Measurements from ENCODE around the gene EIF1.

EIF1 gene

GRCh38 chr17:41738801-41739112 is 50.1 kb downstream of the EIF1 start:
- WGBS (ENCODE audit: extremely low coverage, insufficient coverage, insufficient read length): no CpG with 5 or more reads among the region's 5 CpGs

GRCh38 chr17:41739661-41740352 is 51.1 kb downstream of the EIF1 start:
- Histone ChIP-seq H3K23ac (ENCODE audit: low read length) (no peak overlapping the region), H3K9me3 (ENCODE audit: insufficient read depth, low read depth, low read length) (no peaks in the 10 kb centered on the region), H2AFZ (ENCODE audit: insufficient read depth, low read length, poor library complexity) (no peak overlapping the region), H2BK120ac (ENCODE audit: insufficient read depth, low read length, poor library complexity) (no peak overlapping the region), H3K14ac (ENCODE audit: low read length) (no peak overlapping the region), H2AK5ac (ENCODE audit: low read length) (no peak overlapping the region), H3K27me3 (ENCODE audit: insufficient read depth, low read length) (peaks cover 11% of the 10 kb centered on the region), H3K36me3 (ENCODE audit: control insufficient read depth in 1 of 2, insufficient read depth in 2 of 2, low read length in 2 of 2) (no peaks in the 10 kb centered on the region), H4K12ac (ENCODE audit: low read depth, low read length) (no peak overlapping the region), H3K79me1 (ENCODE audit: low read length) (peaks cover 4% of the 10 kb centered on the region), H3K4me2 (ENCODE audit: low read length) (no peak overlapping the region), H3K4me3 (ENCODE audit: low read depth, low read length) (no peak overlapping the region), H4K91ac (ENCODE audit: low read depth, low read length) (no peak overlapping the region), H3K9ac (ENCODE audit: low read length) (no peak overlapping the region), H3K79me2 (ENCODE audit: control insufficient read depth, insufficient read depth, low read length, poor library complexity) (no peaks in the 10 kb centered on the region), H3K27ac (ENCODE audit: low read depth, low read length) (no peak overlapping the region), H2BK12ac (ENCODE audit: low read length) (no peak overlapping the region), H4K8ac (ENCODE audit: low read depth, low read length) (no peak overlapping the region), H2BK5ac (ENCODE audit: low read depth, low read length, poor library complexity) (no peak overlapping the region), H3K4ac (ENCODE audit: low read depth, low read length) (no peak overlapping the region), H3K4me1 (ENCODE audit: control insufficient read depth in 1 of 2, insufficient read depth in 2 of 2, low read length in 2 of 2) (peaks cover 0 to 2% of the 10 kb centered on the region in 2 experiments), H3K18ac (ENCODE audit: low read length) (no peak overlapping the region)
- DNase-seq: peak in 1 of 2 donors; percentile 32
- WGBS (ENCODE audit: extremely low coverage, insufficient coverage, insufficient read length): no CpG with 5 or more reads among the region's 9 CpGs

More at GRCh38 chr17:41738801-41739112, 50.1 kb downstream of the EIF1 start:
- H3K9ac ChIP-seq (ENCODE audit: low read length): no peak overlapping the region
- no peak overlapping the region for H2AK5ac ChIP-seq (ENCODE audit: low read length)
- H3K18ac ChIP-seq (ENCODE audit: low read length): no peak overlapping the region
- H2BK5ac ChIP-seq (ENCODE audit: low read depth, low read length, poor library complexity): no peak overlapping the region
- no peak overlapping the region for H3K23ac ChIP-seq (ENCODE audit: low read length)
- no peak for DNase-seq
- H3K9me3 ChIP-seq (ENCODE audit: insufficient read depth, low read depth, low read length): no peaks in the 10 kb centered on the region
- peak overlapping the region; percentile 57 for H3K14ac ChIP-seq (ENCODE audit: low read length)
- peak overlapping the region; percentile 55 for H4K12ac ChIP-seq (ENCODE audit: low read depth, low read length)
- no peak overlapping the region for H3K4me2 ChIP-seq (ENCODE audit: low read length)
- no peak overlapping the region for H3K4me3 ChIP-seq (ENCODE audit: low read depth, low read length)
- H3K27me3 ChIP-seq (ENCODE audit: insufficient read depth, low read length): peaks cover 22% of the 10 kb centered on the region
- no peak overlapping the region for H2BK120ac ChIP-seq (ENCODE audit: insufficient read depth, low read length, poor library complexity)
- H3K36me3 ChIP-seq (ENCODE audit: control insufficient read depth in 1 of 2, insufficient read depth in 2 of 2, low read length in 2 of 2): no peaks in the 10 kb centered on the region
- peak overlapping the region; percentile 43 for H4K8ac ChIP-seq (ENCODE audit: low read depth, low read length)
- H4K91ac ChIP-seq (ENCODE audit: low read depth, low read length): peak overlapping the region; percentile 89
- H3K27ac ChIP-seq (ENCODE audit: low read depth, low read length): no peak overlapping the region
- H2AFZ ChIP-seq (ENCODE audit: insufficient read depth, low read length, poor library complexity): no peak overlapping the region
- H3K4me1 ChIP-seq (ENCODE audit: control insufficient read depth in 1 of 2, insufficient read depth in 2 of 2, low read length in 2 of 2): peaks cover 7 to 11% of the 10 kb centered on the region in 2 experiments
- peak overlapping the region; percentile 14 for H2BK12ac ChIP-seq (ENCODE audit: low read length)
- H3K79me1 ChIP-seq (ENCODE audit: low read length): peaks cover 7% of the 10 kb centered on the region
- H3K4ac ChIP-seq (ENCODE audit: low read depth, low read length): no peak overlapping the region
- H3K79me2 ChIP-seq (ENCODE audit: control insufficient read depth, insufficient read depth, low read length, poor library complexity): no peaks in the 10 kb centered on the region

GRCh38 chr17:41740506-41740905 is 51.8 kb downstream of the EIF1 start:
- Histone ChIP-seq H2BK120ac (ENCODE audit: insufficient read depth, low read length, poor library complexity) (no peak overlapping the region), H3K79me2 (ENCODE audit: control insufficient read depth, insufficient read depth, low read length, poor library complexity) (no peaks in the 10 kb centered on the region), H3K27me3 (ENCODE audit: insufficient read depth, low read length) (peaks cover 4% of the 10 kb centered on the region), H2BK5ac (ENCODE audit: low read depth, low read length, poor library complexity) (no peak overlapping the region), H3K4me3 (ENCODE audit: low read depth, low read length) (no peak overlapping the region), H3K4me2 (ENCODE audit: low read length) (no peak overlapping the region), H3K36me3 (ENCODE audit: control insufficient read depth in 1 of 2, insufficient read depth in 2 of 2, low read length in 2 of 2) (no peaks in the 10 kb centered on the region), H3K79me1 (ENCODE audit: low read length) (peaks cover 4% of the 10 kb centered on the region), H3K4me1 (ENCODE audit: control insufficient read depth in 1 of 2, insufficient read depth in 2 of 2, low read length in 2 of 2) (no peaks in the 10 kb centered on the region), H2AFZ (ENCODE audit: insufficient read depth, low read length, poor library complexity) (no peak overlapping the region), H2AK5ac (ENCODE audit: low read length) (no peak overlapping the region), H3K9ac (ENCODE audit: low read length) (no peak overlapping the region), H4K91ac (ENCODE audit: low read depth, low read length) (no peak overlapping the region), H2BK12ac (ENCODE audit: low read length) (no peak overlapping the region), H3K4ac (ENCODE audit: low read depth, low read length) (no peak overlapping the region), H4K8ac (ENCODE audit: low read depth, low read length) (no peak overlapping the region), H3K9me3 (ENCODE audit: insufficient read depth, low read depth, low read length) (no peaks in the 10 kb centered on the region), H4K12ac (ENCODE audit: low read depth, low read length) (no peak overlapping the region), H3K14ac (ENCODE audit: low read length) (no peak overlapping the region), H3K23ac (ENCODE audit: low read length) (no peak overlapping the region), H3K27ac (ENCODE audit: low read depth, low read length) (no peak overlapping the region), H3K18ac (ENCODE audit: low read length) (no peak overlapping the region)
- WGBS (ENCODE audit: extremely low coverage, insufficient coverage, insufficient read length): no CpG with 5 or more reads among the region's 5 CpGs
- no peak for DNase-seq

- H3K14ac ChIP-seq (ENCODE audit: low read length): no peak overlapping the region
- H3K23ac ChIP-seq (ENCODE audit: low read length): no peak overlapping the region
- H3K18ac ChIP-seq (ENCODE audit: low read length): no peak overlapping the region
- H3K9ac ChIP-seq (ENCODE audit: low read length): no peak overlapping the region
- no peak overlapping the region for H2BK5ac ChIP-seq (ENCODE audit: low read depth, low read length, poor library complexity)
- no peak overlapping the region for H4K8ac ChIP-seq (ENCODE audit: low read depth, low read length)
- peaks cover 4% of the 10 kb centered on the region for H3K79me1 ChIP-seq (ENCODE audit: low read length)
- no peak overlapping the region for H2AK5ac ChIP-seq (ENCODE audit: low read length)
- H3K27me3 ChIP-seq (ENCODE audit: insufficient read depth, low read length): no peaks in the 10 kb centered on the region
- no peak overlapping the region for H2BK120ac ChIP-seq (ENCODE audit: insufficient read depth, low read length, poor library complexity)
- no CpG with 5 or more reads among the region's 9 CpGs for WGBS (ENCODE audit: extremely low coverage, insufficient coverage, insufficient read length)
- no peaks in the 10 kb centered on the region for H3K36me3 ChIP-seq (ENCODE audit: control insufficient read depth in 1 of 2, insufficient read depth in 2 of 2, low read length in 2 of 2)
- H2BK12ac ChIP-seq (ENCODE audit: low read length): no peak overlapping the region
- no peak overlapping the region for H3K4me3 ChIP-seq (ENCODE audit: low read depth, low read length)
- H3K4ac ChIP-seq (ENCODE audit: low read depth, low read length): no peak overlapping the region
- H3K79me2 ChIP-seq (ENCODE audit: control insufficient read depth, insufficient read depth, low read length, poor library complexity): no peaks in the 10 kb centered on the region
- no peak overlapping the region for H4K12ac ChIP-seq (ENCODE audit: low read depth, low read length)
- no peak overlapping the region for H3K27ac ChIP-seq (ENCODE audit: low read depth, low read length)
- no peak overlapping the region for H2AFZ ChIP-seq (ENCODE audit: insufficient read depth, low read length, poor library complexity)
- DNase-seq: no peak
- H3K9me3 ChIP-seq (ENCODE audit: insufficient read depth, low read depth, low read length): no peaks in the 10 kb centered on the region
- H3K4me1 ChIP-seq (ENCODE audit: control insufficient read depth in 1 of 2, insufficient read depth in 2 of 2, low read length in 2 of 2): no peaks in the 10 kb centered on the region
- H4K91ac ChIP-seq (ENCODE audit: low read depth, low read length): no peak overlapping the region
- no peak overlapping the region for H3K4me2 ChIP-seq (ENCODE audit: low read length)
Measured at GRCh38 chr17:41741709-41742108, 53.0 kb downstream of the EIF1 start.
